Gastroesophageal sphincter (tissue), 4 donors: ENCODE results near the gene SCAMP5. TPM values are rescaled to one million over a fixed set of nuclear protein-coding genes. Genes with fewer than 3 reads are reported as not detected.

Experiments used
- ATAC-seq: fragments of 150-250 bp; one replicate; pipeline ENCODE4 v1.9.1; 2016; ENCODE audit warnings: mild to moderate bottlenecking, moderate library complexity
- H3K27ac ChIP-seq, 4 donors: fragments of 200-600 bp; sonication (generic) in 3 of 4; 1 replicate in 3 of 4; 2 replicates in 1 of 4; pipeline ENCODE4 v1.5.1; 2016 to 2019
- H3K27me3 ChIP-seq: fragments of 200-600 bp; sonication (generic); one replicate; pipeline ENCODE4 v1.5.1; 2019
- H3K36me3 ChIP-seq, 2 donors: fragments of 200-600 bp; sonication (generic); one replicate each; pipeline ENCODE4 v1.5.1; 2019; ENCODE audit warnings: control low read depth in 1 of 2
- H3K4me1 ChIP-seq, 3 donors: fragments of 200-600 bp; sonication (generic); 1 replicate in 2 of 3; 2 replicates in 1 of 3; pipeline ENCODE4 v1.5.1; 2016 to 2019; ENCODE audit warnings: control low read depth in 2 of 3
- H3K4me3 ChIP-seq, 2 donors: fragments of 200-600 bp; sonication (generic); one replicate each; pipeline ENCODE4 v1.5.1; 2019; ENCODE audit warnings: mild to moderate bottlenecking in 1 of 2, moderate library complexity in 1 of 2
- H3K9me3 ChIP-seq, 3 donors: fragments of 200-600 bp; sonication (generic); one replicate each; pipeline ENCODE4 v1.5.1; 2017 to 2019; ENCODE audit warnings: control low read depth in 2 of 3
- EP300 ChIP-seq: sonication (generic); formaldehyde crosslinking; IDR thresholded peaks from one replicate; pipeline ENCODE4 v1.6.1; 2017; ENCODE audit warnings: antibody characterized with exemption, mild to moderate bottlenecking
- POLR2A ChIP-seq, 2 donors: fragments of 450-650 bp; IDR thresholded peaks; one replicate each; pipeline ENCODE4 v1.6.1; 2017; ENCODE audit warnings: antibody characterized with exemption in 2 of 2, mild to moderate bottlenecking in 2 of 2, moderate library complexity in 1 of 2
- POLR2AphosphoS5 ChIP-seq: sonication (generic); formaldehyde crosslinking; IDR thresholded peaks from one replicate; pipeline ENCODE4 v1.6.1; 2017; ENCODE audit warnings: antibody characterized with exemption
- WGBS, 2 donors: methylation state at CpG; one replicate each; pipeline ENCODE4 v1.1.5; 2018; ENCODE audit warnings: low coverage in 1 of 2; 5-methylcytosine and 5-hydroxymethylcytosine counted together
- total RNA-seq, 4 donors: library from RNA; depleted of rRNA; stranded (reverse); fragments of >200 nt; gene quantifications; one replicate each; pipeline ENCODE4 v1.1.0, GENCODE V29; 2016
- TF ChIP-seq, protein P1 (sequence below), 4 experiments: fragments of 200-600 bp in 2 of 4; fragments of 450-650 bp in 2 of 4; sonication (generic) in 1 of 4; IDR thresholded peaks; one replicate each; pipeline ENCODE4 v1.5.1; 2017 to 2019; ENCODE audit warnings: antibody characterized with exemption in 4 of 4, mild to moderate bottlenecking in 2 of 4, moderate library complexity in 2 of 4

Gene SCAMP5
- total RNA-seq, 4 donors from 2014 or later: 2.2 to 10.1 (median 5.6) TPM

DNA sequence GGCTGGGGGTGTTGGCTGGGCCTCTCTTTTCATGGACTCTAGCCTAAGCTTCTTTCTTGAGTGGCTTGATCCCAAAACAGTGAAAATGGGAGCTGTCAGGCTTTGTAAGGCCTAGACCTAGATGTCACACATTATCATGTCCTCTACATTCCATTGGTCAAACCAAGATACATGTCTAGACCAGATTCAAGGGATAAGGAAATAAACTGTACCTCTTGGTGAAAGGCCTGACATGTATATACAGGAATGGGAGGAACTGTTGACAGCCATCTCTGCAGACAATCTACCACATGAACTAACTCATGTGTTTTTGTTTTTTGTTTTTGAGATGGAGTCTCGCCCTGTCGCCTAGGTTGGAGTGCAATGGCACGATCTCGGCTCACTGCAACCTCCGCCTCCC, 27.7 kb upstream of the SCAMP5 start:
- no peak for TF ChIP-seq EP300
- TF ChIP-seq, protein P1, sequence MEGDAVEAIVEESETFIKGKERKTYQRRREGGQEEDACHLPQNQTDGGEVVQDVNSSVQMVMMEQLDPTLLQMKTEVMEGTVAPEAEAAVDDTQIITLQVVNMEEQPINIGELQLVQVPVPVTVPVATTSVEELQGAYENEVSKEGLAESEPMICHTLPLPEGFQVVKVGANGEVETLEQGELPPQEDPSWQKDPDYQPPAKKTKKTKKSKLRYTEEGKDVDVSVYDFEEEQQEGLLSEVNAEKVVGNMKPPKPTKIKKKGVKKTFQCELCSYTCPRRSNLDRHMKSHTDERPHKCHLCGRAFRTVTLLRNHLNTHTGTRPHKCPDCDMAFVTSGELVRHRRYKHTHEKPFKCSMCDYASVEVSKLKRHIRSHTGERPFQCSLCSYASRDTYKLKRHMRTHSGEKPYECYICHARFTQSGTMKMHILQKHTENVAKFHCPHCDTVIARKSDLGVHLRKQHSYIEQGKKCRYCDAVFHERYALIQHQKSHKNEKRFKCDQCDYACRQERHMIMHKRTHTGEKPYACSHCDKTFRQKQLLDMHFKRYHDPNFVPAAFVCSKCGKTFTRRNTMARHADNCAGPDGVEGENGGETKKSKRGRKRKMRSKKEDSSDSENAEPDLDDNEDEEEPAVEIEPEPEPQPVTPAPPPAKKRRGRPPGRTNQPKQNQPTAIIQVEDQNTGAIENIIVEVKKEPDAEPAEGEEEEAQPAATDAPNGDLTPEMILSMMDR (IDR thresholded peaks at IDR 0.05): no peak
- no peak for TF ChIP-seq POLR2AphosphoS5
- no peak for TF ChIP-seq POLR2A (IDR thresholded peaks at IDR 0.05)
- no peak overlapping the region for H3K4me3 ChIP-seq
- ATAC-seq: no peak
- 82% methylated on average over 5 of the region's 5 CpGs; no CpG with 5 or more reads in 1 of the 2 donors for WGBS, 2 donors
- no peaks in the 10 kb centered on the region for H3K4me1 ChIP-seq
- H3K27me3 ChIP-seq: no peaks in the 10 kb centered on the region
- no peak overlapping the region for H3K27ac ChIP-seq
- no peaks in the 10 kb centered on the region for H3K36me3 ChIP-seq
- H3K9me3 ChIP-seq: no peaks in the 10 kb centered on the region

DNA sequence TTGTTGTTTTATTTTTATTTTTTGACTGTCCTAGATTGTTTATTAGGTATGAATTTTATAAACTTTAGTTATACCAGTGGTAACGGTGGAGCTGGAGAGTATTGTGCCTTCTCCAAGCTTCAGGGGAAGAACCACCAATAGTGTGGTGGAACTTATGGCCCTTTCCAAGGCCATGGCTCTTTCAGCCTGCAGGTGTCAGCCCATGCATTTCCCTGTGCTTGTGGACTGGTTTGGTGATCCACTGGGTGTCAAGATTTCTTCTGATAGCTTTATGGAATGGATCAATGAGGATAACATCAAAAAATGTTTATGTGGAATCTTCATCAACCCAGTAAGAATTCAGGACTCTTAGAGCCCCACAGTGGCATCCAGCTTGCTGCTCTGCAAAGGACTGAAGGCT, 19.2 kb upstream of the SCAMP5 start:
- TF ChIP-seq, protein P1 (IDR thresholded peaks at IDR 0.05): no peak
- TF ChIP-seq POLR2AphosphoS5: no peak
- TF ChIP-seq EP300: no peak
- no peak for TF ChIP-seq POLR2A (IDR thresholded peaks at IDR 0.05)
- ATAC-seq: no peak
- Histone ChIP-seq H3K4me3 (no peak overlapping the region), H3K9me3 (no peaks in the 10 kb centered on the region), H3K4me1 (no peaks in the 10 kb centered on the region), H3K27ac (no peak overlapping the region), H3K36me3 (no peaks in the 10 kb centered on the region), H3K27me3 (peaks cover 25% of the 10 kb centered on the region)
- 82 to 86% methylated on average over 1 of the region's 1 CpG for WGBS, 2 donors

DNA sequence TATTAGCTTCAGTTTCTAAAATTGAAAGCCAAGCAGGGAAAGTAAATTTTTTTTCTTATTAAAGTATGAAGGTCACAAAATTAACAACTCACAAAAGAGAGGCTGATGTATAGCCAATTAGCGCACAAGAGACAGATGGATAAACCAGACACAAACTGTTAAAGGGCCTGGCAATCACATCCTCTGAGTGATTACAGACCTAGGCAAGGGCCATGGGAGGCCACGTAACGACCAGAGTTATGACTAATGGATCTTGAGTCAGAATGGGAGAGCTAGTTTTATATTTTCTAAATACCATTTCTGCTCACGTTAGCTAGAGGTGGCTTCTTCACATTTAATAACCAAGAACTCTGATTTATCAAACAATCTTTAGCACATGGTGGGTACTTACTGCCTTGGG, 17.8 kb upstream of the SCAMP5 start:
- H3K9me3 ChIP-seq: no peaks in the 10 kb centered on the region
- no peak for TF ChIP-seq EP300
- no peak for TF ChIP-seq POLR2A (IDR thresholded peaks at IDR 0.05)
- TF ChIP-seq, protein P1 (IDR thresholded peaks at IDR 0.05): no peak
- TF ChIP-seq POLR2AphosphoS5: no peak
- 39 to 48% methylated on average over 4 of the region's 4 CpGs for WGBS, 2 donors
- no peak for ATAC-seq
- no peak overlapping the region for H3K4me3 ChIP-seq
- no peak overlapping the region for H3K27ac ChIP-seq
- no peaks in the 10 kb centered on the region for H3K4me1 ChIP-seq
- peaks cover 29% of the 10 kb centered on the region for H3K27me3 ChIP-seq
- H3K36me3 ChIP-seq: no peaks in the 10 kb centered on the region

DNA sequence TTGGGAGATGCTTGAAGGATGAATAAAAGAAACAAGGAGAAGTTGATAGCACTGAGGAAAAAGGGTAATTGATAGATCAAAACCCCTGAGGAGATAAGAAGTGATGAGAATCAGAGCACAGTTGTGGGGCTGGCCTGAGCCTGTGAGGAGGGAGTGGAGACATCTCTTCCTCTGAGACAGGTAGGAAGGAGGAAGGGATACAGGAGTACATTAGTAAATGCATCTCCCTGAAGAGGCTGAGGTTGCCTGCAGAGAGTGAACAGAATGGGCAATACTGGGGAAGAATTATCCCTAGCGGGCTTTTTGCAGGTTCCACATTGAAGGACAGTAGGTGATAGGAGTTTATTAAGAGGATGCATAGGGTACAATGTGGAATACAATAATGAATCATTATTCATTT, 17.3 kb upstream of the SCAMP5 start:
- no peaks in the 10 kb centered on the region for H3K36me3 ChIP-seq
- TF ChIP-seq, protein P1 (IDR thresholded peaks at IDR 0.05): no peak
- TF ChIP-seq POLR2AphosphoS5 (no peak), EP300 (no peak), POLR2A (IDR thresholded peaks at IDR 0.05) (no peak)
- no peaks in the 10 kb centered on the region for H3K9me3 ChIP-seq
- no peaks in the 10 kb centered on the region for H3K4me1 ChIP-seq
- 83 to 100% methylated on average over 1 of the region's 1 CpG for WGBS, 2 donors
- ATAC-seq: no peak
- no peak overlapping the region for H3K27ac ChIP-seq
- peaks cover 32% of the 10 kb centered on the region for H3K27me3 ChIP-seq
- H3K4me3 ChIP-seq: no peak overlapping the region

DNA sequence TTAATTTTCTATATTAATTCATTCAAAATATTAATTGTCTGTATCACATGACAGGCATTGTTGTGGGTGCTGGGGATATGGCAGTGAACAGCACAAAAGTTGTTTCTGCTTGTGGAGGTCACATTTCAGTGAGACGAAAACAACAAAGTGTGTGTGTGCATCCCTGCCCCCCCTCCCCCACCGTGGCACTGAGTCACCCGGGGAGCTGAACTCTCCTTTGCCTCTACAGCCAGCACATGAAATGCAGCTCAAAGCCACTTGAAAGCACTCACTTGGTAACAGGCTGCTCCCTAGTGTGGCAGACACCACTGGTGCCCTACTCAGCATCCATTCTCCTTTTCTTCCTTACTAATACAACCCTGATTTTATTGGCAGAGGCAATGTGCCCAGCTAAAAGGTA, 16.9 kb upstream of the SCAMP5 start:
- Histone ChIP-seq H3K9me3 (no peaks in the 10 kb centered on the region), H3K27ac (no peak overlapping the region), H3K27me3 (peaks cover 28% of the 10 kb centered on the region), H3K4me3 (no peak overlapping the region), H3K4me1 (no peaks in the 10 kb centered on the region), H3K36me3 (no peaks in the 10 kb centered on the region)
- 0 to 37% methylated on average over 1 to 3 of the region's 3 CpGs for WGBS, 2 donors
- no peak for ATAC-seq
- TF ChIP-seq POLR2AphosphoS5: no peak
- no peak for TF ChIP-seq POLR2A (IDR thresholded peaks at IDR 0.05)
- no peak for TF ChIP-seq EP300
- TF ChIP-seq, protein P1 (IDR thresholded peaks at IDR 0.05): no peak
